Endothelial cell of umbilical vein (primary cell): ENCODE data around the gene ALG6. TPM values are rescaled to one million over a fixed set of nuclear protein-coding genes. Genes with fewer than 3 reads are reported as not detected.

Experiments used
- BruUV-seq: library from RNA; stranded (reverse); fragments of 400-500 nt; replicated peaks from 2 replicates; lab custom pipeline; 2021; lab: Mats Ljungman, UMichigan
- CTCF ChIA-PET: fragments of 300-600, 350-600 bp; sonication (Branson Sonifier 250); formaldehyde crosslinking; loops from one replicate; lab custom pipeline; 2021; ENCODE audit warnings: antibody characterized with exemption, inconsistent platforms; lab: Charles Lee
- POLR2A ChIA-PET: fragments of 300-600, 350-600 bp; sonication (Branson Sonifier 250); formaldehyde crosslinking; loops from one replicate; lab custom pipeline; 2021; ENCODE audit warnings: antibody characterized with exemption, inconsistent platforms; lab: Charles Lee
- DNase-seq: peaks from one replicate; pipeline ENCODE4 v3.0.0-alpha.2; 2011; ENCODE audit warnings: low read depth, low spot score
- FAIRE-seq: peaks from 2 replicates; lab custom pipeline; 2011; peaks lifted over from hg19 to GRCh38; lab: Jason Lieb, UNC
- H2AFZ ChIP-seq: 2 replicates; pipeline ENCODE4 v1.6.0; 2012; ENCODE audit warnings: low read depth, low read length, control low read depth, inconsistent platforms
- H3K27ac ChIP-seq: 2 replicates; pipeline ENCODE4 v1.5.1; 2011; ENCODE audit warnings: low read depth, mild to moderate bottlenecking, control low read depth, low read length, moderate library complexity; ENCODE audit not compliant: insufficient read depth
- H3K27me3 ChIP-seq, 2 experiments: 2 replicates each; pipeline versions ENCODE4 v1.6.0 to v1.6.1; 2011; ENCODE audit warnings: low read length in 2 of 2, mixed read lengths in 1 of 2; ENCODE audit not compliant: control insufficient read depth in 2 of 2, insufficient read depth in 2 of 2
- H3K36me3 ChIP-seq, 2 experiments: 2 replicates in 1 of 2; 3 replicates in 1 of 2; pipeline ENCODE4 v1.5.1; 2011; ENCODE audit warnings: low read length in 2 of 2, mild to moderate bottlenecking in 1 of 2, moderate library complexity in 1 of 2; ENCODE audit not compliant: control insufficient read depth in 2 of 2, insufficient read depth in 2 of 2; ENCODE audit errors: extremely low read depth in 1 of 2
- H3K4me1 ChIP-seq: 3 replicates; pipeline ENCODE4 v1.5.1; 2011; ENCODE audit warnings: mild to moderate bottlenecking, low read length; ENCODE audit not compliant: control insufficient read depth, insufficient read depth; ENCODE audit errors: extremely low read depth
- H3K4me2 ChIP-seq: 2 replicates; pipeline ENCODE4 v1.6.1; 2011; ENCODE audit warnings: low read length, control low read depth, mixed read lengths; ENCODE audit not compliant: insufficient read depth
- H3K4me3 ChIP-seq, 3 experiments: fragments of 200-600 bp in 1 of 3; sonication (generic), shearing (Covaris generic) in 1 of 3; replicated peaks in 1 of 3; 2 replicates each; pipeline ENCODE4 v1.5.1; 2011 to 2016; ENCODE audit warnings: control low read depth in 3 of 3, low read length in 3 of 3, mild to moderate bottlenecking in 2 of 3, inconsistent platforms in 1 of 3, low read depth in 1 of 3, moderate library complexity in 1 of 3; ENCODE audit not compliant: insufficient read depth in 1 of 3
- H3K79me2 ChIP-seq: 2 replicates; pipeline ENCODE4 v1.6.0; 2012; ENCODE audit warnings: low read length, inconsistent platforms; ENCODE audit not compliant: control insufficient read depth, insufficient read depth
- H3K9ac ChIP-seq: replicated peaks from 2 replicates; pipeline ENCODE3; 2011; ENCODE audit warnings: low read length, control low read depth; ENCODE audit not compliant: insufficient read depth; ENCODE audit errors: extremely low read depth
- H3K9me1 ChIP-seq: replicated peaks from 3 replicates; pipeline ENCODE4 v1.6.0; 2011; ENCODE audit warnings: mild to moderate bottlenecking, low read length; ENCODE audit not compliant: control insufficient read depth, insufficient read depth; ENCODE audit errors: extremely low read depth
- H3K9me3 ChIP-seq: replicated peaks from 2 replicates; pipeline ENCODE4 v1.5.1; 2012; ENCODE audit warnings: low read length, inconsistent platforms; ENCODE audit not compliant: control insufficient read depth, insufficient read depth
- H4K20me1 ChIP-seq: replicated peaks from 2 replicates; pipeline ENCODE3; 2011; ENCODE audit warnings: mild to moderate bottlenecking, low read length; ENCODE audit not compliant: control insufficient read depth, insufficient read depth; ENCODE audit errors: extremely low read depth
- CTCF ChIP-seq, 2 donors: IDR thresholded peaks; 1 replicate in 1 of 2; 2 replicates in 1 of 2; pipeline ENCODE4 v1.5.1; 2011; ENCODE audit warnings: low read length in 2 of 2, mild to moderate bottlenecking in 2 of 2, moderate library complexity in 2 of 2, control low read depth in 1 of 2, inconsistent platforms in 1 of 2, low read depth in 1 of 2; ENCODE audit not compliant: insufficient read depth in 1 of 2; ENCODE audit errors: extremely low read depth in 1 of 2
- EZH2 ChIP-seq: IDR thresholded peaks from 2 replicates; pipeline ENCODE4 v1.6.1; 2012; ENCODE audit warnings: borderline replicate concordance, low read depth, mild to moderate bottlenecking, moderate library complexity, low read length, inconsistent platforms; ENCODE audit not compliant: severe bottlenecking
- FOS ChIP-seq: IDR thresholded peaks from 2 replicates; pipeline ENCODE4 v1.6.1; 2011; ENCODE audit warnings: mild to moderate bottlenecking, low read length, moderate library complexity, borderline replicate concordance; ENCODE audit not compliant: insufficient read depth
- GATA2 ChIP-seq: IDR thresholded peaks from 2 replicates; pipeline ENCODE4 v1.7.0; 2011; ENCODE audit warnings: low read depth, mild to moderate bottlenecking, moderate library complexity, mixed read lengths, low read length; ENCODE audit not compliant: insufficient read length, insufficient read depth
- JUN ChIP-seq: IDR thresholded peaks from 2 replicates; pipeline ENCODE4 v1.6.1; 2011; ENCODE audit warnings: borderline replicate concordance, low read depth; ENCODE audit not compliant: insufficient read length, insufficient read depth
- MAX ChIP-seq: IDR thresholded peaks from 2 replicates; pipeline ENCODE4 v1.6.1; 2011; ENCODE audit not compliant: insufficient read depth, insufficient read length
- MYC ChIP-seq: IDR thresholded peaks from one replicate; pipeline ENCODE4 v1.6.1; 2011; ENCODE audit warnings: mild to moderate bottlenecking, low read depth, low read length
- POLR2A ChIP-seq: IDR thresholded peaks from 2 replicates; pipeline ENCODE4 v1.6.1; 2012; ENCODE audit warnings: low read depth, mild to moderate bottlenecking, control low read depth, low read length
- POLR2AphosphoS5 ChIP-seq: IDR thresholded peaks from 2 replicates; pipeline ENCODE4 v1.6.1; 2012; ENCODE audit warnings: low read depth, mild to moderate bottlenecking, control low read depth, low read length, moderate library complexity; ENCODE audit not compliant: insufficient read depth
- dilution Hi-C: fragments of 300-500 bp; cut with MboI; formaldehyde crosslinking; loops from one replicate; pipeline ENCODE4 v1.15.0; 2019; ENCODE audit warnings: low sequenced_read_pairs; ENCODE audit not compliant: extremely low pct_ligation_motif_present
- intact Hi-C: fragments of 100-400 bp; cut with micrococcal nuclease; formaldehyde crosslinking; loops from one replicate; pipeline ENCODE4 v1.10.0; 2022
- polyA plus RNA-seq, 4 experiments: library from polyadenylated mRNA; depleted of rRNA in 3 of 4; stranded (reverse) in 3 of 4; unstranded in 1 of 4; fragments of >200 nt; gene quantifications; 2 replicates each; pipeline versions ENCODE4 v1.2.1 to v1.2.3, GENCODE V29; 2011 to 2012; ENCODE audit warnings: missing spikeins in 1 of 4
- total RNA-seq: library from RNA; stranded (reverse); gene quantifications from 2 replicates; pipeline ENCODE4 v1.2.3, GENCODE V29; 2021

The ALG6 gene
- total and polyA plus RNA-seq, 2 donors (not counting 3 experiments of a cell fraction or from before 2014, with no cell fraction given): 14.4 to 17.3 TPM

GRCh38 chr1:63435161-63435560, 67.7 kb downstream of the ALG6 start:
- no peak overlapping the region for H2AFZ ChIP-seq
- H3K27ac ChIP-seq: no peak overlapping the region
- no peaks in the 10 kb centered on the region for H3K36me3 ChIP-seq
- no peaks in the 10 kb centered on the region for H3K9me1 ChIP-seq
- no TSS peak for BruUV-seq
- TF ChIP-seq POLR2A (no peak), MAX (no peak), GATA2 (no peak), MYC (no peak), JUN (no peak), FOS (no peak), CTCF (IDR thresholded peaks at IDR 0.05; ENCODE audit: extremely low read depth in 1 of 2, insufficient read depth in 1 of 2, low read depth in 1 of 2, low read length in 2 of 2) (no peak), EZH2 (no peak), POLR2AphosphoS5 (no peak)
- H4K20me1 ChIP-seq: no peaks in the 10 kb centered on the region
- no peak overlapping the region for H3K4me3 ChIP-seq
- dilution Hi-C loops (no loop called here), intact Hi-C loops (no loop called here)
- H3K9me3 ChIP-seq: no peaks in the 10 kb centered on the region
- H3K4me2 ChIP-seq: no peak overlapping the region
- H3K4me1 ChIP-seq: no peaks in the 10 kb centered on the region
- H3K79me2 ChIP-seq: no peaks in the 10 kb centered on the region
- no peak for DNase-seq
- POLR2A ChIA-PET: no interaction called here
- H3K9ac ChIP-seq: no peak overlapping the region
- H3K27me3 ChIP-seq: no peaks in the 10 kb centered on the region
- FAIRE-seq: no peak
- CTCF ChIA-PET: interaction anchor here (1.0 to 1.5 kb wide), 3 partner anchors 10 to 99 kb away, joined by 3 to 6 read pairs (median 3); no protein-coding TSS in a partner anchor
